Measurements from ENCODE around the gene TEN1.

Gene TEN1

DNA sequence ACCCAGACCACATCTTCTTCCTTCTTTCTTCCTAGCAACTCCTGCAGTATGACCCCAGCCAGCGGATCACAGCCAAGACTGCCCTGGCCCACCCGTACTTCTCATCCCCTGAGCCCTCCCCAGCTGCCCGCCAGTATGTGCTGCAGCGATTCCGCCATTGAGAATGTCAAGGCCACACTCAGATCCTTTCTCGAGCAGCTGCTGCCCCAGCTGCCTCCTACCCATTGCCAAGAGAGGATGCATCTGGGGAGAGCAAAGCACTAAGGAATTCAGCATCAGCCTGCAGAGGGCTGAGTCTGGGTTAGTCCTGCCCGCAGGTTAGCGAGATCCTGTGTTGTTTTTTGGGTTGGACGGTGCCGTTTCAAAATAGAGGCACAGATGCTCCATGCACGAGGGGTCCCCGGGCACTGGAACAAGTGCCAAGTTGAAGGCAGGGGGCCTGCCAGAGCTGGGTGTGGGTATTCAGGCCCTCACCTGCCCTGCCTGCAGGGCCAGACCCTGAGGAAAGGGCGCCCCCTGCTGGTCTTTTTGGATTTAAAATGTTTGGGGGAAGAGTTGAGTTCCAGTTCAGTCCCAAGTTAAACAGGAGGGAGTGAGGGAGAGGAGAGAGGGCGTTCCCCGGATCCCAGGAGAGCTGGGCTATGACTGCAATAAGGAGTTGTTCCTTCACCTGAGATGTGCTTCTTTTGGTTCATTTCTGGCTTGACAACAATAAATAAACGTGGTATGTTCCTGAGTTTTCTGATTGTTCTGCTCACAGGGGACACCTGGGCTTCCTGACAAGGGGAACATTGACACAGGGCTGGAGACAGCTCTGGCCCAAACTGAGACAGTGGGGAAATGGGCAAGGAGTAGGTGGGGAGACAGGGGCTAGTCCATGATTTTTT is 26.5 kb downstream of the TEN1 start:
- peak; percentile 51 to 59 for DNase-seq (ENCODE audit: low read depth in 2 of 2)

DNA sequence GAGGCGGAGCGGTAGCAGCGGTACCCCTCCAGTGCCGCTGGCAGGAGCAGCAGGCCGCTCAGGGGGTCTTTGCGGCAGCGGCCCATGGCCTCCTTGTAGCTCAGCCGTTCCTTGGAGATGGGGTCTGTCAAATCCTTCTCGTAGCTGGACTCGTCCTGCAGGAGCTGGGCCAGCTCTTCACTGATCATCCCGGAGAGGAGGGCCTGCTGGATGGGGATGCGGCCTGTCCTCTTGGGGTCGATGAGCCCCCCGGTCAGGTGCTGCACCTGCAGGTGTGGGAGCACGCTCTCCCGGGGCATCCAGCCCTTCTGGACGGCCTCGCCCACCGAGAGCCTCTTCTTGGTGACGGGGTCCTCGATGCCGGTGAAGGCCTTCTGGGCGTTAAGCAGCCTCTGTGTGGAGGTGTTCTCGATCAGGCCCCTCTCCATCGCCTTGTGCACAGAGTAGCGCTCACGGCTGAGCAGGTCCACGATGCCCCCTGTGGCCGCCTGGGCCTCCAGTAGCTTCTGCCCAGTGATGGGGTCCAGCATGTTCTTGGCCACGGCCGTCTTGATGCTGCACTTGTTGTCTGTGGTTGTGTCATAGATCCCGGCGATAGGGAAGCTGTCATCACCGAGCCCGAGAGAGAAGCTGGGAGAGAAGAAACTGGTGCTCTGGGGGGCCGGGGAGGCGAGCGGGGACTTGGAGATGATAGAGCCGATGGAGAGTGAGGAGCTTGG is 28.2 kb downstream of the TEN1 start:
- DNase-seq (ENCODE audit: low read depth in 2 of 2), result no peak

DNA sequence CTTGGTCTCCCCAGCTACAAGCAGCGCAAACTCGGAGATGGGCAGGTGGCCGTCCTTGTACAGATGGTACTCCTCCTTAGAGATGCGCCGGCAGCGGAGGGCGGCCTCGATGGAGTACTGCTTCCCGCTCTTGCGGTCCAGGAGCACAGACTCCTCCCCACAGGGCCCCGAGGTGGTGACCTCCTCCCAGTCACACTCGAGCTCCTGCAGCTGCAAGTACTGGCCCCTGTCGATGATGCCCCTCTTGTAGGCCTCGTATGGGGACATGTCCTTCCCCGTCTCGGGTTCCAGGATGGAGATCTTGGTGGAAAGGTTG is 28.8 kb downstream of the TEN1 start:
- DNase-seq (ENCODE audit: low read depth in 2 of 2), result no peak

DNA sequence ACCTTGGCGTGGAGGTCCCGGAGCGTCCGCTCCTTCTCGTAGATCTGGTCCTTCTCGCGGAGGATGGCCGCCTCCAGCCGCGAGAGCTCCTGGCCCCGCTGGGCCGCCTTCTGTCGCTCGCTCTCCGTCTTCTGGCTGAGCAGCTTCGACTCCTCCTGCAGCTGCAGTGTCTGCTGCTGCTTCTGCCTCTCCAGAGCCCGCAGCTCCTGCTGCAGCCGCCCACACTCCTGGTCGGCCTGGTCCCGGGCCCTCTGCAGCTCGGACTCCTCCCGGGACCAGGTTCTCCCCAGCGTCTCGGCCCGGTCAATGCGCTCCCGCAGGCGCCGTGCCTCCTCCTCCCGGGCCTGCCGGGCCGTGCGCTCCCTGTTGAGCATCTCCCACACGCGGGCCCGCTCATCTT is 29.2 kb downstream of the TEN1 start:
- DNase-seq (ENCODE audit: low read depth in 2 of 2), result no peak

DNA sequence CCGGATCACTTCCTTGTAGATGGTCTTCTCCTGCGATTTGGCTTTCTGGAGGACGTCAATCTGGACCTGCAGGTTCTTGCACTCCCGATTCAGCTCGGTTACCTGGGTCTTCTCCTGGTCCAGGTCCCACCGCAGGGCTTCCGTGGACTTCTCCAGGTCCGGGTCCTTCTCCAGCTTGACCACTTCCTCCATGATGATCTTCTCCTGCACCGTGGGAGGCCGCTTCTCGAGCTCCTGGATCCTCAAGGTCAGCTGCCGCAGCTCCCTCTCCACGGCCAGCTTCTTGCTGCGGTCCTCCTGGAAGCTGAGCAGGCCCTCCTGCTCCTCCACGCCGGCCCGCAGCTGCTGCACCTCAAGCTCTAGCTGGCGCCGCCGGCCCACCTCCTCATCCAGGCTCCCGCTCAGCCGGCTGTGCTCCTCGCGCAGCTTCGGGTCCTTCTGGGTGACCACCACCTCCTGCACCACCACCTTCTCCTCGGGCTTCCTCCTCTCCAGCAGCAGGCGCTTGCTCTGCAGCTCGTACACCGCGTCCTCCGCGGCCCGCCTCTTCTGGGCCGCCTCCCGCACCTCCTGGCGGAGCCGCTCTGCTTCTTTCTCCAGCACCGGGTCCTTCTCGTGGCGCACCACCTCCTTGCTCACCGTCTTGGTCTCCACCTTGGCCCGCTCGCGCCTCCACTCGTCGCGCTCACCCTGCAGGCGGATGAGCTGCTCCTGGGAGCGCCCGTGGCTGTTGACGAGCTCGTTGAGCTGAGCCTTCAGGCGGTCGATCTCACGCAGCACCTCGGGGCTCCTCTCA is 29.8 kb downstream of the TEN1 start:
- DNase-seq (ENCODE audit: low read depth in 2 of 2), result no peak

DNA sequence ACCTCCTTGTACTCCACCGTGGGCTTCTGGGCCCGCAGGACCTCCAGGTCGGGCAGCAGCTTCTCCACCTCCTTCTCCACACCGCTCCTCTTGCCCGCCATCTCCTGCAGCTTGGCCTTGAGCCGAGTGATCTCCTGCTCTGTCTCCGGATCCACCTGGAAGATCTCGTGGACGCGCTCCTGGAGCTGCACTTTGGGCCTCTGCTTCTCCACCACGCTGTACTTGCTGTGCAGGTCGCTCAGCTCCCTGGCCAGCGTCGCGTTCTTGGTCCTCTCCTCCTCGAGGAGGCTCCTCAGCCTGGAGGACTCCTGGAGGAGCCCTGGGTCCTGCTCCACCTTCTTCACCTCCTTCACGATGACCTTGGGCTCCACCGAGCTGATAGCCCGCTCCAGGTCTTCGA is 30.4 kb downstream of the TEN1 start:
- DNase-seq (ENCODE audit: low read depth in 2 of 2), result no peak

DNA sequence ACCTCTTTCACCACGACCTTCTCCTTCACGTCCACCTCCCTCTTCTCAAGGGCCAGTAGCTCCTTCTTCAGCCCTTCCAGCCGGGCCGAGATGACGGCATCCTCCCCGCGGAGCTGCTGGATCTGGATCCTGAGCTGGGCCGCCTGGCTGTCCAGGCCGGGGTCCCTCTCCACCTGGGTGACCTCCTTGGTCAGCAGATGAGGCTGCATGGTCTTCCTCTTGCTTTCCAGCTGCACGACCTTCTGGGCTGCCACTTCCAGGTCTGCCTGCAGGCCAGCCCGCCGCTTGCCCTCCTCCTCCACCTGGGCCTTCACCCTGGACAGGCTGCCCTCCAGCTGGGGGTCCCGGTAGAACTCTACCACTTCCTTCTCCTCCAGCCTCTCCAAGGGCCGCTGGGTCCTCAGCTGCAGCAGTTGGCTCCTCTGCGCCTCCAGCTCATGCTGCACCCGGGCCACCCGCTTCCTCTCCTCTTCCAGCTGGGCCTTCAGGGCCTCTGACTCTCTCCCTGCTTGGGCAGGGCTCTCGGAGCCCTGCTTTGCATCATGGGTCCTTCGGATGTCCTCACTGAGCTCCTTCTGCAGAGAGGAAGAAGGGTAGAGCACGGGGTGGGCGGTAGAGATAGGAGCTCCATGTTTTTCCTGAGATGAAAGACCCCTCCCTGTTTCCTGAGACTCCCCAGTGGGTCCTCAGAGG is 31.1 kb downstream of the TEN1 start:
- DNase-seq (ENCODE audit: low read depth in 2 of 2), result no peak

DNA sequence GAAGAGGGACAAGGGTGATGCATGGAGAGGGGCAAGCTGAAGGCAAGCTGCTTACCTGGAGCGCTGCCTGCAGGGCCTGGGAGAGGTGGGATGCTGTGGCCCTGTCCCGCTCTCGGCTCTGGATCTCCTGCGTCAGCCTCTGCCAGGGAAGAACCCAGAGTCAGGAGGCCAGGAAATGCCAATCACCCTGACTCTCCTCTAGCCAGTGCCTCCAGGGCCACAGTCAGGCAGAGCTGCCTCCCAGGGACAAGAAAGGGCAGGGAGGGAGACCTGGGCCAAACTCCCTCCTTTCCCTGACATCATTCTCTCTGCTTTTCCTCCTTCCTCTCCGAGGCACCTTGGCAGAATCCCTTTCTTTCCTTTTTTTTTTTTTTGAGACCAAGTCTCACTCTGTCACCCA is 32.9 kb downstream of the TEN1 start:
- no peak for DNase-seq (ENCODE audit: low read depth in 2 of 2)

DNA sequence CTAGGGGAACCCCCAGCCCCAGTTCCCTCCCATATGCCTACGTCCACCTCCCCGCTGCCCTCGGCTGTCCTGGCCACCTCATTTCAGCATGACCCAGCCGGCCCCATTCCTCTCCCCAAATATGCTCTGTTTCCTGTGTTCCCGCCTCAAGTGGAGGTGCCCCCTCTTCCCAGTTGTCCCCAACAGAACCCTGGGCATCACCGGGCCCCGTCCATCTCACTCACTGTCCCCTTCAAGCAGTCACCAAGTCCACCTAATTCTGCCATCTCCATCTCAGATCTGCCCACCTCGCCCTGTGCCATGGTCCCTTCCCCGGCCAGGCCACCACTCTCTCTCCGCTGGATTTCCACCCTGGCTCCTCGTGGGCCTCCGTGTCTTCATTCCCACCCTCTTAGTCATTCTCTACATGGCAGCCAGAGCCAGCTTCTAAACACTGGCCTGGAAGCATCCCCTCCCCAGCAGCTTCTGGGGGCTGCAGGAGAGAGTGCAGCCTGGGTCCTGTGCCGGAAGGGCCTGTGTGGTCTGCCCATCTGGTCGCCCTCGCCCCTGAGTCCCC is 34.4 kb downstream of the TEN1 start:
- no peak for DNase-seq (ENCODE audit: low read depth in 2 of 2)

DNA sequence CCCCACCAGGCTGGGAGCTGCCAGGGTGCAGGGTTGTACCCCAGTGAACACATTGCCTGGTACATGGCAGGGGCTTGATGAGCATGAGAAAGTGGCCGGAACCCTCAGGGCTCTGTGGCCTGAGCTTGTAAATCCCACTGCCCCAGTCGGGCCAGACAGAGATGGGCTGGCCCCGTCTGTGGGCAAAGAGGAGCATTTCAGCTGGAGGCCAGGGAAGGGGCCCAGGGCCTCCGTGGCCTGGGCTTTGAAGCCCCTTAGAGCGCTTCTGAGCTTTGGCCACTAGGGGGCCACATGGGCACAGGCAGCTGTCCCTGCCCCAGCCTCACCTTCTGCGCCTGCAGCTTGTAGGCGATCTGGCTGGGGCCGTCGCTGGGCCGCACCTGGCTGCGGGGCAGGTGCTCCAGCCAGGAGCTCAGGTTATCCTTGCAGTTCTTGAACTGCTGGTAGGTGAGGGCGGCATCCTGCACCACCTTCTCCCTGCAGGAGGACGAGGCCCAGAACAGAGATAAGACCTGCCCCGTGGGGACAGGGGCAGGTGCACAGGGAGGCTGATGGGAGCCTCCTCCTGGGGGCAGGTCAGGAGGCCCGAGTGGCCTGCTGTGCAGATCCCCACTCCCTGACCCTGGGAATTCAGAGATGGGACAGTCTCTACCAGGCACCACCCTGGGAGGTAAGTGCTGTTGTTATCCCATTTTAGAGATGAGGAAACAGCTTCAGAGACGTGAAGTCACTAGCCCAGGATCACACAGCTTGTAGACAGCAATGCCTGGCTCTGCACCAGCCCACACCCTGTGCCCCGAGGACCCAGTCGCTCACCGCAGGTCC is 35.3 kb downstream of the TEN1 start:
- peak; percentile 51 to 67 for DNase-seq (ENCODE audit: low read depth in 2 of 2)

DNA sequence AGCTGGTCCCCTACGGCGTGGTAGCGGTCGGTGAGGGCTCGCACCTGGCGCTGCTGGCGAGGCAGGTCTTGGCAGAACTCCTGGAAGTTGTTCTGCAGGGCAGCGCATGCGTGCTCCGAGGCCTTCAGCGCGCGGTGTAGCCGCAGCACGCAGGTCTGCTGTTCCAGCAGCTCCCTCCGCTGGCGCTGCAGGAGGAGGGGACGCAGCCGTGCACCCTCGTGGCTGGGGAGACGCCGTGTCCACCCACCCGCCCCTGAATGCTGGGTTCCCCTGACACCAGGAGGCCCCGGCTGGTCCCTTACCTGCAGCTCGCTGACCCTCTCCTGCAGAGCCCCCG is 35.9 kb downstream of the TEN1 start:
- DNase-seq (ENCODE audit: low read depth in 2 of 2), result no peak

DNA sequence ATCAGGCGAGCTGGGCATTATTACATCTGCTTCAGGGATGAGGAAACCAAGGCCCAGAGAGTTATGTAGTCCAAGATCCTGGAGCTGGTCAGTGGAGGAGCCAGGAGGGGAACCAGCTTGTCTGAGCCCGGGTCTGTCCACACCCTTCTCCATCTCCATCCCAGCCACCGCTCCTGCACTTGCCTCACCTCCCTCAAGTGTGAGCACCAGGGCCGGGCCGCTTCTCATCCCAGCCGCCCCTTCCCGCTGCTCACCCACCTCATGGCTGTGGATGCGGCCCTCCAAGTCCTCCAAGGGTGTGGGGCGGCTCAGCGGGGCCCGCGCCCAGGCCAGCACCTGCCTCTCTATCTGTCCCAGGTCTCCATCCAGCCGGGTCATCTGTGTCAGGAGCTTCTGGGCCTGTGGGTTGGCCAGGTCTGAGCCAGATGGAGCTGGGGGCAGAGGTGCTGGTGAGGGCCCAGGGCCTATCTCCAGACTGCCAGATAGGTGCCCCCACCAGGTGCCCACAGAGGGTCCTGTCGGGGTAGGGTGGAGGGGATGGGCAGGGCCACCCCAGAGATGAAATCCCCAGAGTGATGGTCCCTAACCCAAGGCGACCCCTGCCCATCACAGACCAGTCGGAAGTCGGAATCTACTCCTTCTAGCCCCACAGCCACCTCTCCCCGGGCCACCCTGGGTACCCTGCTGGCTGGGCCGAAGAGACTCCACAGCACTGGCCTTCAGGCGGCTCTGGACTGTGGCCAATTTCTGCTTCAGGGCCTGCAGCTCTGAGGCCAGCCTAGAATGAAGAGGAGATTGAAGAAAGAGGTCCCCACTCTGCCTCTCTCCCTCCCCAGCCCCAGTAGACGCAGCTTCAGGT is 38.7 kb downstream of the TEN1 start:
- no peak for DNase-seq (ENCODE audit: low read depth in 2 of 2)

DNA sequence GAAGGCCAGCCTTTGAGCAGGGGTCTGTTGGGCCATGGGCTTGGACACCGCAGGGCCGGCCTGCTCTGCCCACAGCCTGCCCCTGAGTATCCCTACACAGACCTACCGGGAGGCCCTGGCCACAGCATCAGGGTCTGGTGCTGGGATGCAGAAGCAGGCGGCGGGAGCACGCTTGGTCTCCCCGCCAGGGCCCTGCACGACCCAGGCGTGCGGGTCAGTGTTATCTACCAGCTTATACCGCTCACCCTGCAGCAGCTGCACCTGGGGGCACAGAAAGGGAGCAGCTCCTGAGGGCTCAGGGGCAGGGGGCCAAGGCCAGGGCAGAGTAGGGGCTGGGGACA is 39.3 kb downstream of the TEN1 start:
- no peak for DNase-seq (ENCODE audit: low read depth in 2 of 2)

DNA sequence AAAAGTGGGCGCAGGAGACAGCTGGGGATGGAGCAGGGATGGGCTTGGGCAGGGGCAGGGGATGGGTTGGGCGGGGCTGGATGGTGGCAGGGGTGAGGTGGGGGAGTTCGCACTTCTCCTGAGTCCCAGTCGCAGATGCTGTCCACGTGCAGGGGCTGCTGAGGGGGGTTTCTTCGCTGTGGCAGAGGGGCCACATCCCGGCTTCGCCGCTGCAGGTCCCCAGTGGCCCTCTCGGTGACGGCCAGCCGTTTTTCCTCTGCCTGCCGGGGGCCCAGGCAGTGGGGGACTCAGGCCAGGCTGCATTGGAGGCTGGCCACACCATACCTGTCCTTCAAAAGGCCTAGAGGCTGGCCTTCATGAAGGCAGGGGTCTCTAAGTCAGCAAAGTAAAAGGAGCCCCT is 39.8 kb downstream of the TEN1 start:
- no peak for DNase-seq (ENCODE audit: low read depth in 2 of 2)

DNA sequence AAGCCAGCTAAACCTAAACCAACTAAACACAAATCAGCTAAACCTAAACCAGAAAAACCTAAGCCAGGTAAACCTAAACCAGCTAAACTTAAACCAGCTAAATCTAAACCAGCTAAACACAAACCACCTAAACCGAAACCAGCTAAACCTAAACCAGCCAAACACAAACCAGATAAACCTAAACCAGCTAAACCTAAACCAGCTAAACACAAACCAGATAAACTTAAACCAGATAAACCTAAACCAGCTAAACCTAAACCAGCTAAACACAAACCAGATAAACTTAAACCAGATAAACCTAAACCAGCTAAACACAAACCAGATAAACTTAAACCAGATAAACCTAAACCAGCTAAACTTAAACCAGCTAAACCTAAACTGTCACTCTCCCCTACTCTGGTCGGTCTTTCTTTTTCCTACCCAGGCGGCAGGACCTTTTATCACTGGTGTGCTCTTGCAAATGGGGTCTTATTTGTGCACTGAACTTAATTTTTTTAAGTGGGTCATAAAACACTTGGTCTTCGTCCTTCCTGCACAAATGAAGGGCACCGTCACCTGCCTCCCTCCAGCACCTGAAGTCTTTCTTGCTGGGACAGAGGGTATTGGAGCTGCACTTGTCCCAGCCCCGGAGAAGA is 40.9 kb downstream of the TEN1 start:
- no peak for DNase-seq (ENCODE audit: low read depth in 2 of 2)

DNA sequence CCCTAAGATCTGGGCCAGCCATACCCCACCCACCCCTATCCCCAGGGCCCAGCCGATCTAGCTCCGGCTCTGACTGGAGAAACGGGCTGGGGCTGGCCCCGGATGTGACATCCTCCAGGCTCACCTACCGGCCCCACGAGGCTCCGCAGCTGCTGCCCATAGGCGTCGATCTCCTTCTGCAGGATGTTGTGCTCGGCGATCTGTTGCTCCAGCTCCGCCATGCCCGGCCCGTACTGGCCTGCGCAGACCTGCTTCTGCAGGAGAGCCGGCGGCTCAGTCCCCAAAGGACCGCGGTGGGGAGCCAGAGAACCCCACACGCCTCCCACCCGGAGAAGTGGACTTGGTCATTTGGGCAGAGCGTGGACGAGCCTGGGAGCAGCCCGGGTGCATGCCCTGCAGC is 43.2 kb downstream of the TEN1 start:
- no peak for DNase-seq (ENCODE audit: low read depth in 2 of 2)

DNA sequence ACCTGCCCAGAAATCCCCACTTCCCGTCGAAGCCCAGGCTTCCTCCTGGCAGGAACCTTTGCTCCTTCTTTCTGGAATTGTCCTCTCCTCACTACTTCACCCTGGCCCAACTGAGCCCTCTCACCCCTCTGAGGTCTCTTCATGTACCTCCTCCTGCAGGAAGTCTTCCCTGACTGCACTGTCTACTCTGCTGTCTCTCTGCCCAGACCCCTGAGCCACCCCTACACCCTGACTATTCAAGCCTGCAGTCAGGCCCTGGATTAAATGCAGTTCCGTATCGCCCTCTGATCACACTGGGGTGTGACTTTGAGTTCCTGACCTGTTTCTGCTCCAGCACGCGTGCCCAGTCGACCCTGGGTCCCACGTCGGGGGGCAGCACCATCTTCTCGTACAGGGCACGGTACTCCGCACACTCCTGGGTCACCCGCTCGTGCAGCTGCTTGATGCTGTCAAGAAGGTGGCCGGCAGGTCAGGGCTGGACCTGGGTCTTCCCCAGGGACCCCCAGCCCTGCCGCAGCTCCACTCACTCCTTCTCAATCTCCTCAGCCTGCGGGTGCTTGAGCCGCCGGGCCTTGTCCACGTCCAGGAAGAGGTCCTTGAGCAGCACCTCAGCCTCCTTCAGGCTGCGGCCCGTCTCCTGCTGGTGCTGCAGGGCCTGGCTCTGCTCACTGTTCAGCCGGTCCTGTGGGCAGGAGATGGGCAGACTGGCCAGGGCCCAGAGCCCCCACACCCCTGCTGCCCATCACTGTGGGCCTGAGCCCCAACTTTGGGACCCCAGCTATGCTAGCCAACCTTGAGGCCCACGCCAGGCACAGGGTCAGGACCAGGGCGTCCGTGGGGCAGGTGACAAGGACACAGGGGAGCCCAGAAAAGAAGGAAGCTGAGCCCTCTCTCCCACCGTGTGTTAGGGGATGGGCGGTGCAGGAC is 44.2 kb downstream of the TEN1 start:
- DNase-seq (ENCODE audit: low read depth in 2 of 2), result no peak

DNA sequence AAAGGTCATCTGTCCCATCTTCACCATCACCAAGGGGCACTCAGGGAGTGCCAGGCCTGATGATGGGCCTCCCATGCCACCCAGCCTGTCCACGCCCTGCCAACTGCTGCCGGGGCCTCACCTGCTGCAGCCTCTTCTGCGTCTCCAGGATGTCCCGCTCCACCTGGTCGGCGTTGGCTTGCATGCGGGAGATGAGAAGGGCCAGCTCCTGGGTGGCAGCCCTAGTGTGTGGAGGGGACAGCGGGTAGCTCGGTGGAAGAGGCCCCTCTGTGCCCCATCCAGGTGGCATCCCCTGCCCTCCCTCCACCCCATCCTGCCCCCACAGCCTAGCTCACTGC is 44.8 kb downstream of the TEN1 start:
- no peak for DNase-seq (ENCODE audit: low read depth in 2 of 2)

DNA sequence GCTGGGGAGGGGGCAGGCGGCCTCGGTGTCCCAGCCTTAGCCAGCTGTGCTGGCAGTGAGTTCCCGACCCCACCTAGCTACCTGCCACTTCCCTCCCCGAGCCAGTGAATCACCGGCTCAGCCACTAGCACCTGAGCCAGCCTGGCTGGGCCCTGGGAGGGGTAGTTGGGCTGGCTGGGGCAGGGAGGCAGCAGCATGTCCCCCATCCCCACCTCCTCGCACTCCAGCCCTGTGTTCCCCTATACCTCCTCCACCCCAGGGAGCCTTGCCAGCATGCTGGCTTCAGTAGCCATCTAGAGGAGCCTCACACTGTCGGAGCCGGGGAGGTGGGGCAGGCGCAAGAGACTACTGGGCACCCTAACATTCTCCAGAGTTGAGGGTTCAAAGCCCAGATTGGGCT is 45.3 kb downstream of the TEN1 start:
- DNase-seq (ENCODE audit: low read depth in 2 of 2), result no peak

Data from stimulated activated CD8-positive, alpha-beta memory T cell treated with anti-CD3 and anti-CD28 coated beads, Interleukin-7, amount 100 ng/mL, for 4 hours (primary cell).